Fibroblast of gingiva (primary cell): ENCODE measurements around the gene ERI2.
"Not testable (repeated sequence)": the region's sequence is repeated elsewhere in the genome, so short reads cannot be mapped to it uniquely, and the experiment has no call there.

ENCODE experiments used
- DNase-seq: peaks from one replicate; pipeline ENCODE4 v3.0.0-alpha.2; 2011; ENCODE audit warnings: low read depth

ERI2 gene

GRCh38 chr16:20818929-20819585 lies 12.8 kb upstream of the ERI2 start:
- no peak for DNase-seq

DNA sequence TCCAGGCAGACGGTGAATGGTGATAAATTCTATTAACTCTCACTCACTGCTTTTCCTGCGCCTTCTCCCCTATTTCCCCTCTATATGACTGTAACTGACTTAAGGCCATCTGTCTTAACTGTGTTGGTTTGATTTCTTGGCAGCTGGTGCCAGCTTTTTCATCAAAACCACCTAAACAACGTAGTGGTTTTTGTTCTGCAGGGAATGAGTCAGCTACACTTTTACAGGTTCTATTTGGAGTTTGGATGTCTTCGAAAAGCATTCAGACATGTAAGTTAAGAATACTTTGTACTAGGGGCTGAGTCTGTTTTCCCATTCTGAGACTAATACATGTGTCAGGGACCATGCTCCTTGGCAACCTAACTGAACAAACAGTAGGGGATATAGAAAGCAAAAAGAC lies 8.5 kb upstream of the ERI2 start:
- no peak for DNase-seq

DNA sequence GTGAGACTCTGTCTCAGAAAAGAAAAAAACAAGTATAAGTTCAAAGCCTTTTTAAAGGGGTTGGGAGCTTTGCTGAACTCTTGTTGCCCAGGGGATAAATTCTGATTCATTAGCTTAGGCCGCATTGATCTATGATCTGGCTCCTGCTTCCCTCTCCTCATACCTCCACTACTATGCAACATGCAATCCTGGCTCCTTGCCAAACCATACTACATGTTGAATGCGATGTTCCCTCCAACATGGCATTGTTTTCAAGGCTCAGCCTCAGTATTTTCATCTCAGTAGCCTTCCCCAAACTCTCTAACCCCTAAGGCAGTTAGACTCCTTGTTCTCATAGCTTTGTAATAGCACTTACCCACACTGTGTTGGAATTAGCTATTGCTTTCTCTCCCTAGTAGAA lies 6.2 kb upstream of the ERI2 start:
- DNase-seq: no peak

DNA sequence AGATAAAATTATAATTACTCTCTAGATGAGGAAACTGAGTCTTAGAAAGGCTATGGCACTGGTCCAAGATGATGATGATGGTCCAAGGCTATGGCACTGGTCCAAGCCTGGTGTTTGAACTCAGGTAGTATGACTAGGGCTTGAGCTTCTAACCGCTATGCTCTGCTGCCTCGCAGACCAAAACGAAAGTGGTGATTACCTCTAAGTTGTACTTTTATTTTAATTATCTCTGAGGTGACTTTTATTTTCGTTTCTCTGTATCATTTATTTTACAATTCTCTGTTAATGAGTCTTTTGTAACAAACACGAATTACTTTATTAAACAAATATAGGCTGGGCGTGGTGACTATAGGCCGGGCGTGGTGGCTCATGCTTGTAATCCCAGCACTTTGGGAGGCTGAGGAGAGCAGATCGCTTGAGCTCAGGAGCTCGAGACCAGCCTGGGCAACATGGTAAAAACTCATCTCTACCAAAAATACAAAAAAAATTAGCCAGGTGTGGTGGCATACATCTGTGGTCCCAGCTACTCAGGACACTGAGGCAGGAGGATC lies 5.7 kb upstream of the ERI2 start:
- DNase-seq: no peak

GRCh38 chr16:20807862-20808261 lies 1.6 kb upstream of the ERI2 start:
- no peak for DNase-seq

GRCh38 chr16:20805684-20806167 lies 546 bp downstream of the ERI2 start:
- not testable (repeated sequence) for DNase-seq

- DNase-seq: no peak
These were observed 2.6 kb downstream of the ERI2 start for GRCh38 chr16:20803561-20804214.

DNA sequence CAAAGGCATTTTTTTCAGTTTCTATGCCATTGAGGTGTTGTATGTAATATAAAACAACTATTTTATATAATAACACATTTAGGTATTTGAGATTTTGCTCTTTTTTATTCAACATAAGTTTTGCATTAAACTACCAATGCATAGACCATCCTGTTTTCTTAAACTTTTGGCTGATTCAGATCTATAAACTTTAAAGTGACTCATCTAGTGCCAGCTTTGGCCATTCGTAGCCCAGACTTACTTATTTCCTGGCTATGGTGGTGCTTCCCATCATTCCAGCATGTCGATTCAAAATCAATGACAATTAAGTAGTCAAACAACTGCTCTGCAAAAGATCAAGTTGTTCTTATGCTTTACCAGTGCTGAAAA lies 3.1 kb downstream of the ERI2 start:
- peak; percentile 11 for DNase-seq

DNA sequence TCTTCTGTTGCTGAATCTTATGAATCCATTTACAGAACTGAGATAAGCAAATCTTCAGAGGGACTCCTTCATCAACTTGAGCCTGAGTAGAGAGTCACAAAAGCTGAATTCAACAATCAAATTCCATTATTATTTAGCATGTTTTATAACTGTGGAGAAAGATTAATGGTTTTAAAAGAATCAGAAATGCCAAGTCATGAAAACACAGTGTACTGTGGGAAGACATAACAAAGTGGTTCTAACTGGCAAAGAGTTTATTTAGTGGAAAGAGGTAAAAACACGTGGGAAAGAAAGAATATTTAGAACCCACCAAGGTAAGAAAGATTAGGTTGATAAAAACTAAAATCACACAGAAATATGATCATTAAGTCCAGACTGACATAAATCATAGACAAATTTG lies 5.0 kb downstream of the ERI2 start:
- no peak for DNase-seq

DNA sequence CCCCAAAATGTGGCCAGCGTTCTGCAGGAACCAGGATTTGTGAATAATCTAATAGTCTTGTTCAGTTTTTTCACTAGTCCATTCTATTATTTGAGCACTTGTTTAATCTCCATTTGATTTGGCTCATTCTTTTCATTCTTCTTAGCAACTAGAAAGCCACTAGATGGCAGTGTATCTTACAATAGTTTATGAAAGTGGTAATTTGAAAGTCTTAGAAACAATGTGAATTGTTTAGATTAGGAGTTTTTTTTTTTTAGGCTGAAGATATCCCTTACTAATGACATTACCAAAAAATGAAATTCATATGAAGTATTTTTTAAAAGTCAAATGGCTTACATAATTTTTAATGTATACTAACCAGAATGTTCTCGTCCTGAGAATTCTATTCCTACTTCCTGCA lies 6.7 kb downstream of the ERI2 start:
- DNase-seq: peak; percentile 42

- no peak for DNase-seq
These were observed 7.9 kb downstream of the ERI2 start for GRCh38 chr16:20798364-20798763.

DNA sequence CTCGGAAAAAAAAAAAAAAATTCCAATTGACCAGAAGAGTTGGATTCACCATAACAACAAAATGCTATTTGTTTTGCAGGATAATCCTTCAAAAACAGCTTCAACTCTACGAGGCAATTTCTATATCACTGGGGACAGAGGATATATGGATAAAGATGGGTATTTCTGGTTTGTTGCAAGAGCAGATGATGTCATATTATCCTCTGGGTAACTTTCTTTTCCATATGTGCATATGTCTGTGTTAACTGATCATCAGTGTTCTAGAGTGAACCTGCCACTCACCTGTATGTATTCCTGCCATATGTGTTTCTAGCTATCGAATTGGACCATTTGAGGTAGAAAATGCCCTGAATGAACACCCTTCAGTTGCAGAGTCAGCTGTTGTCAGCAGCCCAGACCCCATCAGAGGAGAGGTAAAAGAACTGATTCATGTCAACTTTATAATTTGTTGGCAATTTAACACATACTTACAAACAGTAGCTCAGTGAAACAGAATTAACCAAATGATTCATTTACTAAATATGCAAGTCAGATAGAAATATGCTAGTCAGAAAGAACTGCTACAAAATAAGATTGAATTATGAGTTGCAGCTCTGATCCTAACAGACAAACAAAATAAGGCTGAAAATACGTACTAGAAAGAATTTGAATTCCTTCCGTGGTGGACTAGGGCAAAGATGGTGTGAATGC lies 14.2 kb downstream of the ERI2 start:
- no peak for DNase-seq

GRCh38 chr16:20789130-20789529 lies 17.1 kb downstream of the ERI2 start:
- DNase-seq: no peak

DNA sequence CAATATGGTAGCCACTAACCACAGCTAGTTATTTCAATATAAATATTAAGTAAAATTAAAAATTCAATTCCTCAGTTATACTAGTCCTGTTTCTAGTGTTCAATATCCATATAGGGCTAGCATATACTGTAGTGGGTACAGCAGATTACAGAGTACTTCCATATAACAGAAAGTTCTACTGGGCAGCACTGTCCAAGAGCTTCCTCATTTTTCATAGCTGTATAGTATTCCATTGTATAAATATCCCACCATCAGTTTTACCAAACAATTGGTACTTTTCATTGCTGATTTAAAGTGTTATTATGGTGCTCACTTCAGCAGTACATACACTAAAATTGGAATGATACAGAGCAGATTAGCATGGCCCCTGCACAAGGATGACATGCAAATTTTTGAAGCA lies 22.1 kb downstream of the ERI2 start:
- no peak for DNase-seq

- no peak for DNase-seq
These were observed 23.8 kb downstream of the ERI2 start for GRCh38 chr16:20782470-20782869.

- DNase-seq: no peak
These were observed 24.6 kb downstream of the ERI2 start for GRCh38 chr16:20781697-20782096.

DNA sequence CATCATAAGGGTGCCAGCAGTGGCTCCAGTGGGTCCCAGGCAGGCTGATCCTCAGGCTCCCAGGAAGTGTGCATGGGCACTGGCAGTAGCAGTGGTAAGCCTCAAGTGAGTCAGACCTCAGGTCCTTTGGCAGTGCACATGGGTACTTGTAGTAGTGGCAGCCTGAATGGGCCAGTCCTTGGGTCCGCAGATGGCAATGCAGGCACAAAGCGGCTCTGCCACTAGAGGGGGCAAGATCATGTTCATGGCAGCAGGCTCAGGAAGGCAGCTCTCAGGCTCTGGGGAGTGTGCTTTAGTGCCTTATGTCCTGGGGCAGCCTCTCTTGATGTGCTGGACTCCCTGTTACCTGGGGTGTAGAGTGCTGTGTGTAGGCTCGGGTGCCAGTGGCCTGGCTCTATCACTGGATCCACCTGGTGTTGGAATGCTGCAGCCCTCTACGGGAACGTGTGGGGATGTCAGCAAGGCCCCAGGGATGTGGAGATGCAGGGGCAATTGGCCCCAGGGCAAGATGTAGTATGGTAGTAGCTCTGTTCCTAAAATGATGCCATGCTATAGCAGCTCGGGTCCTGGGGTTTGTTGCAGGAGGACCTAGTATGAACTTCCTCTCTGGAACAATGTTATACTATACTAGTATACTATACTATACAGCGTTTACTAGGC lies 31.4 kb downstream of the ERI2 start:
- DNase-seq: peak; percentile 53

GRCh38 chr16:20773679-20774078 lies 32.6 kb downstream of the ERI2 start:
- DNase-seq: no peak

DNA sequence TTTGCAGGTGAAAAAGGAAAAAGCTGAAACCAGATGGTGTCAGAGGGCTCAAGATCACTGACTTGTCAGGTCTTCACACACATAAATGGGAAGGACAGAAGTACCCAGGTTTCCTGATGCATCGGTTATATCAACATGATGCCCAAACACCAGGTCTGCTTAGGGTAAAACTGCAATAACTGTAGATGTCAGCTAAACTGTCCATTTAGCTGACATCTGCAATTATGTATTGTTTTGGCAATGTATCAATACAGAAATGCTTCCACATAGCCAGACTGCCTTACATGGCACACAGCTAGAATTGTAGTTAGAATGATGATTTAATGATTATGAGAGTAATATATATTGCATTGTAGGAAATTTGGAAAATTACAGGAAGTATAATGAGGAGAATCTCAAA lies 37.5 kb downstream of the ERI2 start:
- no peak for DNase-seq

DNA sequence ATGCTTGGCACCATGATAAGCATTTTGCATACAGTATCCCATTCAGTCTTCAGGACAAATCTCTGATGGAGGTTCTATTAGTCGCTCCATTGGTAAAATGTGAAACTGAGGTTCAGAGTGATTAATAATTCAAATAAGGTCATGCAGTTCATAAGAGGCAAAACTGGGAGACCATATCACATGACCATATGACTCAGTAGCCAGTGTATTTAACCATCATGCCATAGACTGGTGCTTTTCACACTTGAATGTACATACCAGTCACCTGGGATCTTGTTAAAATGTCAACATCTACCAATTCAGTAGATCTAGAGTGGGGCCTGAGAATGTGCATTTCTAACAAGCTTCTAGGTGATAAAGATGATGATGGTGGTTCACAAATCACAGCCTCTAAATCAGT lies 38.2 kb downstream of the ERI2 start:
- no peak for DNase-seq

DNA sequence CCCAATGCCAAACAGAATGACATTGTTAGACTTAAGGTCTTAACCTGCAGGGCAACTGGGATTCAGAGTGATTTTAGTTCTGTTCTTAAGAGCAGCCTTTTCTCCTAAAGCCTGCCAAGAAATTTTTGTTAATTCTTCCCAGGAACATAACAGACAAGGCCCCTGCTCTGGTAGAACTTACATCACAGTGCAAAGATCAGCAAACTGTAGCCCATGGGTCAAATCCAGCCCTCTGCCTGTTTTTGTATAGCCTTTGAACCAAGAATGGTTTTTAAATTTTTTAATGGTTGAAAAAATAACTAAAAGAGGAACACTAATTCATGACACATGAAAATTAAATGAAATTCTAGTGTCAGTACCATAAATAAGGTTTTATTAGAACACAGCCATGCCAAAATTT lies 38.7 kb downstream of the ERI2 start:
- no peak for DNase-seq

GRCh38 chr16:20766294-20766693 lies 40.0 kb downstream of the ERI2 start:
- no peak for DNase-seq

DNA sequence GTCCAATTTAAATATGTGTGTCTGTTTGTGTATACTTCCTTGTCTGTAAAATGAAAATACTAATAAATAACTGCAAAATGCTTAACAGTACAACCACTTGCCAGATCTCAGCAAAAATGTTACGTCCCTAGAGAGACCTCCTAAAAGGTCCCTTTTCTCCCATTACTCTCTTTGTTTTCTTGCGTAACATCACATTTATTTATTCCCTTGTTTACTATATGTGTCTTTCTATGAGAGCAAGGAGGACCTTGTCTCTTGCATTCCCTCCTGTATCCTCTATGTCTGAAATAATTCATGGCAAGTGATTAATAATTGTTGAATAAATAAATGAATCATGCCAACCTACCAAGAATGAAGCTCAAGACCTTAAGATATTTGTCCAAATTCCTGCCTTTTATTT lies 40.5 kb downstream of the ERI2 start:
- DNase-seq: no peak
